Nephron (organoid): ENCODE results near the gene SPNS3.

Source experiments
- H3K27ac Mint-ChIP-seq, 3 experiments: 2 replicates each; pipeline ENCODE4 v1.8.0; 2020; ENCODE audit warnings: mixed read lengths in 3 of 3, mild to moderate bottlenecking in 2 of 3, moderate library complexity in 1 of 3
- H3K27me3 Mint-ChIP-seq: 2 replicates; pipeline ENCODE4 v1.8.0; 2021; ENCODE audit warnings: low read depth, mild to moderate bottlenecking, moderate library complexity, mixed read lengths
- H3K36me3 Mint-ChIP-seq: 2 replicates; pipeline ENCODE4 v1.8.0; 2020; ENCODE audit warnings: low read depth, mixed read lengths
- H3K4me1 Mint-ChIP-seq: 2 replicates; pipeline ENCODE4 v1.8.0; 2020; ENCODE audit warnings: mixed read lengths
- H3K4me3 Mint-ChIP-seq, 3 experiments: 2 replicates each; pipeline ENCODE4 v1.8.0; 2020; ENCODE audit warnings: mild to moderate bottlenecking in 3 of 3, mixed read lengths in 3 of 3, moderate library complexity in 2 of 3
- H3K9me3 Mint-ChIP-seq: 2 replicates; pipeline ENCODE4 v1.8.0; 2020; ENCODE audit warnings: mixed read lengths
- CTCF ChIP-seq, 3 experiments: fragments of 200-600 bp; sonication (generic); IDR thresholded peaks; one replicate each; pipeline ENCODE4 v1.5.0; 2021; ENCODE audit warnings: antibody characterized with exemption in 3 of 3; ENCODE audit not compliant: unreplicated experiment in 3 of 3

SPNS3 gene

DNA sequence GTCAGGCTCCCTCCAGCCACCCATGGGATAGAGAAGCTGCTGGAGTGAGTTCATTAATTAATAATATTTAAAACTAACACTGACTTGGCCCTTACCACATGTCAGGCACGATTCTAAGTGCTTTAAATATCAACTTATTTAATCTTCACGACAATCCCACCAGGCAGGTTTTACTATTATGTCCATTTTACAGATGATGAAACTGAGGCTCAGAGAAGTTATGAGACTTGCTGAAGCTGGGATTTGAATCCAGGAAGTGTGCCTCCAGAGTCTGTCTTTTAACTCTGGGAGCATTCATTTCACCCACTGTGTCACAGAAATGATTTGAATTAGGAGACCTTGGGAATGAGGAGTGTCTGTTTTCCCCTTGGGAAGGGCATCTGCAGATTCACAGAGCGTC is 8.8 kb downstream of the SPNS3 start:
- H3K4me1 Mint-ChIP-seq = peaks cover 21% of the 10 kb centered on the region

DNA sequence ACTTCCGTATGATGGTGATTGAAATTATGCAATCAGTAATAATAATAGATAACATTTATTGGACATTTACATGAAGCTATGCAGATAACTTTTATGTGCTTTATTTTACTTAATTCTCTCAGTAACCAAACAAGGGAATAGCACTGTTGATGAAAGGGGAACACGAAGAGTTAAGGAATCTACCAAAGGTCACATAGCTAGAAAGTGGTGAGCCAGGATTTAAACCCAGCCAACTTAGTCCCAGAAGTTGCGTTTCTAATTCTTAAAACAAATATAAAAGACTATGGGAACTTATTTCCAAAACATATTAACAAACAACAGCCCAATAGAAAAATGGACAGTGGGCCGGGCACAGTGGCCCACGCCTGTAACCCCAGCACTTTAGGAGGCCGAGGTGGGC is 9.7 kb downstream of the SPNS3 start:
- Mint-ChIP-seq H3K4me1 (peaks cover 22% of the 10 kb centered on the region), H3K27ac (peak overlapping the region in 2 of 3 experiments; percentile 53 to 58), H3K9me3 (no peaks in the 10 kb centered on the region), H3K27me3 (peaks cover 13% of the 10 kb centered on the region), H3K36me3 (no peaks in the 10 kb centered on the region), H3K4me3 (no peak overlapping the region)
- TF ChIP-seq CTCF (IDR thresholded peaks at IDR 0.05; ENCODE audit: unreplicated experiment in 3 of 3) = no peak

More for the DNA sequence above, 8.8 kb downstream of the SPNS3 start:
- Mint-ChIP-seq H3K4me3 (no peak overlapping the region), H3K9me3 (no peaks in the 10 kb centered on the region), H3K27me3 (peaks cover 10% of the 10 kb centered on the region), H3K27ac (no peak overlapping the region), H3K36me3 (no peaks in the 10 kb centered on the region)
- TF ChIP-seq CTCF (IDR thresholded peaks at IDR 0.05; ENCODE audit: unreplicated experiment in 3 of 3) = no peak

- Mint-ChIP-seq H3K9me3 (no peaks in the 10 kb centered on the region), H3K27me3 (peaks cover 14% of the 10 kb centered on the region), H3K4me3 (no peak overlapping the region), H3K4me1 (peaks cover 25% of the 10 kb centered on the region), H3K36me3 (no peaks in the 10 kb centered on the region), H3K27ac (peak overlapping the region in 1 of 3 experiments; percentile 33)
- TF ChIP-seq CTCF (IDR thresholded peaks at IDR 0.05; ENCODE audit: unreplicated experiment in 3 of 3) = no peak
Measured at GRCh38 chr17:4444782-4445473, 11.2 kb downstream of the SPNS3 start.

GRCh38 chr17:4445731-4446130 is 12.0 kb downstream of the SPNS3 start:
- TF ChIP-seq CTCF (IDR thresholded peaks at IDR 0.05; ENCODE audit: unreplicated experiment in 3 of 3) = no peak
- Mint-ChIP-seq H3K4me3 (no peak overlapping the region), H3K27ac (peak overlapping the region in 1 of 3 experiments; percentile 58), H3K36me3 (no peaks in the 10 kb centered on the region), H3K4me1 (peaks cover 21% of the 10 kb centered on the region), H3K9me3 (no peaks in the 10 kb centered on the region), H3K27me3 (peaks cover 11% of the 10 kb centered on the region)

DNA sequence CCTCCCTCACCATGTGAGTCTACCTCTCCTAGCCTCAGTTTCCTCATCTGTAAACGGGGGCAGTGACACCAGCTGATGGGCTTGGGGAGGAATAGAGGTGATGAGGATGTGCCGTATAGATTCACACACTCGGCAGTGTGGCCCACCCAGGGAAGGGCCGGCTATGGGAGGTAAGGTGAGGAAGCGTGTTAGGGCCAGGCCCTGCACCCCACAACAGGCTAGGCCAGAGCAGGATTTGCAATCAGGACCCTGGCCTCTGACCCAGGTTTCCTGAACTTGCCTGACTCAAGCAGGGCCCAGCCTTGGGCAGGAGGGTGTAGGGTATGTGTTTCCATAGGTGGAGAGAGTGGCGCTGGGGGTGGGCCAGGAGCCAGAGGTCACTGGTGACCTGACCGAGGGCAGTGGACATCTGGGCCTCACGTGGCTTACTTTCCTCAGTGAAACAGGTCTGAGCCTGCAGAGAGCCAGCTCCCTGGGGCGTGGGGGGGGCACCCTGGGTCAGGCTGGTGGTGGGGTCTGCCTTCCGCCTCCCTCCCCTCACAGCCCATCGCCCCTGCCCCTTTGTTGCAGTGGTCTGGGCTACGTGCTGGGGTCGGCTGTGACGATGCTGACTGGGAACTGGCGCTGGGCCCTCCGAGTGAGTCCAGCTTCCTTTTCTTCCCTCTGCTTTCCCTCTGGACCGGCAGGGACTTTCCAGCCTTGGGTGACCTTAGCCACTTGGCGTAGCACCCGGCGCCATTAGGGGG is 12.8 kb downstream of the SPNS3 start:
- Mint-ChIP-seq H3K36me3 (no peaks in the 10 kb centered on the region), H3K9me3 (no peaks in the 10 kb centered on the region), H3K4me3 (no peak overlapping the region), H3K27ac (peak overlapping the region in 1 of 3 experiments; percentile 58), H3K27me3 (peaks cover 7% of the 10 kb centered on the region), H3K4me1 (peaks cover 14% of the 10 kb centered on the region)
- TF ChIP-seq CTCF (IDR thresholded peaks at IDR 0.05; ENCODE audit: unreplicated experiment in 3 of 3) = no peak
